Head of caudate nucleus (tissue), 42 donors: ENCODE data around the gene CACNA1D.
A peak's percentile ranks its signal among the peaks of the same experiment; 100 is the strongest.

Experiments
- DNase-seq, 42 donors: peaks; one replicate each; pipeline versions ENCODE4 v3.0.0 to v3.0.0-alpha.2; 2020 to 2021; ENCODE audit warnings: mixed read lengths in 7 of 42
- intact Hi-C: fragments of 100-400 bp; cut with DNase I; formaldehyde crosslinking; loops from one replicate; pipeline ENCODE4 v1.15.0; 2022

CACNA1D gene

DNA sequence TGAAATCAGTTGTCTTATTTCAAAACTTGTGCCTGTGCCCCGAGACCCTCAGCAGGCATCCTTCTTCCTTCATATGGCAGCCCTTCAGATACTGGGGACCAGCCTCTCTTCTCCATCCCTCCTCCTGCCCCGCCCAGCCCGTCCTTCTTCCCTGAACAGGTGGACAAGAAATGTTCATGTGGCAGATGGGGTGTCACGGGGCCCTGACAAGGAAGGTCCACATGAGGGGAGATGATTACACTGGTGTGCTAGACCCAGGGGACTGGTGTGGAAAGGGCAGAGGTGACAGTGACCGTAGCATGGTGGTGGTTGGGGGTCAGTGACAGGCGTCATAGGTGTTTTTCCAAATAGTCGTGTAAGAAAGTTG lies 200.9 kb downstream of the CACNA1D start:
- intact Hi-C loops, result no loop called here
- DNase-seq, result peak in 1 of 42 donors; percentile 29

DNA sequence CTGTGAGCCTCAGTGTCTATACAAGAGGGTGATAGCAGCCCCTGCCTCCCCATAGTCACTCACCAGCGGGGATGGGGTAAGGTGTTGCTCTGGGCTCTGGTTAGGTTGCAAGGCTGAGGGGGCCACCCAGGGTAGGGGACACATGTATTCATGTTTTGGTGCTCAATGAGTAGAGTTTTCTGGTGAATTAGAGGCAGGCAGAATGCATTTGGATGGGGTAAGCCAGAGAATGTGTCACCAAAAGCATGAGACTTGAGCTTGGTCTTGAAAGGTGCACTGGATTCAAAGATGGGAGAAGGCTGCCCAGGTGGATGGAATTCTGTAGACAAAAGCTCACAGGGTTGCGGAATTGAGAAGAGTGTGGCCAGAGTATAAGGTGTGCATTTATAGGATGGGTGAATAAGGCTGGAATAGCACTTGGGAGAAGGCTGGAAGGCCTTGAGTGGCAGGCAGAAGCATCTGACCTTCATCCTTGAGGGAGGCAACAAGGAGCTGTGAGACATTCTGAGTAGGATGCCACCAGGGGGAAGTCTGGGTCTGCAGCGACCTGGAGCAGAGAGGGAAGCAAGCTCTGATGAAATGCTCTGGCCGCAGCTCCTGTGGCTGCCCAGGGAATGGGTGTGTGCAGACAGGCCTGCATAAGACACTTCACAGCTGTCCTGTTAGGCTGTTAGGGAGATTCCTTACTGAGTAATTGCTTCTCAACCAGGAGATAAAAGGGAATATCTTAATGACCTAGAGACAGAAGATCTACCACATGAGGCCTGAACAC lies 202.2 kb downstream of the CACNA1D start:
- DNase-seq, result peak in 1 of 42 donors; percentile 40
- intact Hi-C loops, result no loop called here

GRCh38 chr3:53700441-53700840 lies 206.0 kb downstream of the CACNA1D start:
- peak in 1 of 42 donors; percentile 25 for DNase-seq
- intact Hi-C loops, result loop anchor here (10.0 kb wide), 1 partner anchor 396 kb away; no protein-coding TSS in a partner anchor

GRCh38 chr3:53702776-53703530 lies 208.5 kb downstream of the CACNA1D start:
- DNase-seq, result peak in 2 of 42 donors; percentile 15 to 24
- intact Hi-C loops, result loop anchor here (10.0 kb wide), 1 partner anchor 398 kb away; no protein-coding TSS in a partner anchor

GRCh38 chr3:53703630-53704362 lies 209.4 kb downstream of the CACNA1D start:
- intact Hi-C loops, result loop anchor here (10.0 kb wide), 1 partner anchor 399 kb away; no protein-coding TSS in a partner anchor

GRCh38 chr3:53704363-53704725 lies 209.9 kb downstream of the CACNA1D start:
- intact Hi-C loops, result loop anchor here (10.0 kb wide), 1 partner anchor 400 kb away; no protein-coding TSS in a partner anchor
- peak in 2 of 42 donors; percentile 28 for DNase-seq

More at GRCh38 chr3:53703630-53704362, 209.4 kb downstream of the CACNA1D start:
- peak in 2 of 42 donors; percentile 13 to 32 for DNase-seq

- DNase-seq, result peak in 6 of 42 donors; percentile 12 to 42 (median 38)
- intact Hi-C loops, result loop anchor here (10.0 kb wide), 1 partner anchor 400 kb away; no protein-coding TSS in a partner anchor
These were observed 210.8 kb downstream of the CACNA1D start for GRCh38 chr3:53705024-53705745.

GRCh38 chr3:53705774-53706173 lies 211.4 kb downstream of the CACNA1D start:
- peak in 19 of 42 donors; percentile 10 to 67 (median 36) for DNase-seq
- intact Hi-C loops, result loop anchor here (10.0 kb wide), 1 partner anchor 401 kb away; no protein-coding TSS in a partner anchor

- peak in 2 of 42 donors; percentile 17 to 29 for DNase-seq
- intact Hi-C loops, result loop anchor here (10.0 kb wide), 1 partner anchor 402 kb away; no protein-coding TSS in a partner anchor
These were observed 212.8 kb downstream of the CACNA1D start for GRCh38 chr3:53707222-53707621.

- DNase-seq, result peak in 3 of 42 donors; percentile 19 to 33 (median 25)
- intact Hi-C loops, result loop anchor here (10.0 kb wide), 1 partner anchor 403 kb away; no protein-coding TSS in a partner anchor
These were observed 213.7 kb downstream of the CACNA1D start for GRCh38 chr3:53708001-53708621.

GRCh38 chr3:53709256-53709655 lies 214.8 kb downstream of the CACNA1D start:
- peak in 3 of 42 donors; percentile 2 to 23 (median 13) for DNase-seq
- intact Hi-C loops, result loop anchor here (10.0 kb wide), 1 partner anchor 404 kb away; no protein-coding TSS in a partner anchor

DNA sequence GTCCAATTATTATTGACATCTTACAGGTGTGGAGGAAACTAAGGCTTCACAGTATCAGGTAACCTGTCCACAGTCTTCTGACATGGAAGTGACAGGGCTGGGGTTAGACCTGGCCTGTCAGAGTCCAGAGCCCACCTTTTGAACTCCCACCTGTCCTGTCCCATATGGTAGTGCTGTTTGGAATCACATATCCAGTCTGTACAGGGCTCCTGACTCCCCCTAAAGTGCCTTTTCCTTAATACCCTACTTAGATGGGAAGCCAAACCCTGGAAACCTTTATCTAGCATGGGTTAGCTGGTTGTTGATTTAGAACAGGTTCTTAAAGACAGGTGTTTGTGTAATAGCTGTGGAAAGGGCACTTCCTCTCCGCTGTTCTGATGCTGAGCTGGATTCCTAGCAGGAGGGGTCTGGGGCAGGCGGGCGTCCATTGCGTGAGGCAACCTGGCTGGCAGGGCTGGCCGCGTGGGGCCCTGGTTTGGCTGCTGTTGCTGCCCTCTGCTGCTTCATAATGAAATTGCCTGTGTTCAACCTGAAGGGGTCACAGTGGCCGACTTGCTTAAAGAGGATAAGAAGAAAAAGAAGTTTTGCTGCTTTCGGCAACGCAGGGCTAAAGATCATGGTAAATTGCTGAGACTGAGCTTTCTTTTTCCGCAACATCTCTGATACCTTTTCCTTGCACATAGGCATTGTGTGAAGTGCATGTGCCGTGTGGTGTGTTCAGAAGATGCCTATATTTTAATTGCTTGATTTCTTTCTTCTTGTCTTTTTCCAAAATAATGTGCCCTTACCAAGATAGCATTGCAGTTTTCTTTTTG lies 215.7 kb downstream of the CACNA1D start:
- intact Hi-C loops, result loop anchor here (10.0 kb wide), 2 partner anchors 335 to 405 kb away; no protein-coding TSS in a partner anchor
- peak; percentile 34 to 85 (median 69) for DNase-seq

DNA sequence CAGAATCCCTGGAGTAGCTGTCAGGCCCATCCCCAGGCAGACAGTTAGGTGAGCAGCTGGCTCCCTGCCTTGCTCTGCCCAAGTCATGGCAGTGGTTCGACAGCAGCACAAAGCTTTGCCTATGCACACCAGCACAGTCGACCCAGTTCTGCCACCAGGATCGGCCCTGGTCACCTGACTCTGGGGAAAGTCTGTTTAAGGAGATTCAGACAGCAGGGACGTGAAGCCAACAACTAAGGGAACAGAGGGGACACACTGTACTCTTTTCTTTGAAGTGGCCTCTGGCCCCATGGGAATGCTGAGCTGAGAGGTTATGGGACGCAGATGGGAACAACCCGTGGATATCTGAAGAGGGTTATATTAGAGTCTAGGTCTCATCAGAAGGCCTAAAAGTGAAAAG lies 217.0 kb downstream of the CACNA1D start:
- peak in 2 of 42 donors; percentile 19 to 35 for DNase-seq
- intact Hi-C loops, result loop anchor here (10.0 kb wide), 1 partner anchor 337 kb away; no protein-coding TSS in a partner anchor

DNA sequence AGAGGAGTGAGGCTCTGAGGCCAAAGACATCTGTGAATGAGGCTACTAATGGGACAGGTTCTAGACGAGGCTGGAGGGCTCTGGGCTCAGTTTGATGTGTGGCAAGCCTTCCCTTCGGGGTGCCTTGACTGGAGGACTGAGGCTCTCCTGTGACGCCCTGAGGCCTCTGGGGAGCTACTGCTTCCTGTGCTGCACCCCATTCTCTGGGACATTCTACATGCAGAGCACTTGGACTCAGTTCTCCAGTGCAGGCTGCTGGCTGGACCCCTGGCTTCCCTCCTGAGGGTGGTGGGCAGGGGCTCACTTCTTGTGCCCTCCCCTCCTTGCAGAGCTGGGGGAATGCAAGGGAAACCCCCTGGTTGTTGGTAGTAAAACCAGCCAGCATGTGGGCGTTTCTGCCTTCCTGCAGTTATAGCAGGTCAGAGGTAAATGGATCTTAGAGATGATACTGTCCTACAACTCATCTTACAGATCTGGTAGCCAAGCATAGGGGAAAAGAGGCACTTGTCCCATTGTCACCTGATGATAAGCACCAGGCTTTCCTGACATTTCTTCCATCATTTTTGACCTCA lies 218.5 kb downstream of the CACNA1D start:
- intact Hi-C loops, result loop anchor here (10.0 kb wide), 1 partner anchor 338 kb away; no protein-coding TSS in a partner anchor
- DNase-seq, result peak in 1 of 42 donors; percentile 3

GRCh38 chr3:53713626-53714025 lies 219.2 kb downstream of the CACNA1D start:
- DNase-seq, result peak in 1 of 42 donors; percentile 10
- intact Hi-C loops, result loop anchor here (10.0 kb wide), 1 partner anchor 339 kb away; no protein-coding TSS in a partner anchor
